ENCODE measurements around the gene COQ10B. TPM values are rescaled to one million over a fixed set of nuclear protein-coding genes. Genes with fewer than 3 reads are reported as not detected.
A peak's percentile ranks its signal among the peaks of the same experiment; 100 is the strongest.

COQ10B gene
- total RNA-seq, 4 donors from 2014 or later, result 7.4 to 21.5 (median 13.7) TPM

DNA sequence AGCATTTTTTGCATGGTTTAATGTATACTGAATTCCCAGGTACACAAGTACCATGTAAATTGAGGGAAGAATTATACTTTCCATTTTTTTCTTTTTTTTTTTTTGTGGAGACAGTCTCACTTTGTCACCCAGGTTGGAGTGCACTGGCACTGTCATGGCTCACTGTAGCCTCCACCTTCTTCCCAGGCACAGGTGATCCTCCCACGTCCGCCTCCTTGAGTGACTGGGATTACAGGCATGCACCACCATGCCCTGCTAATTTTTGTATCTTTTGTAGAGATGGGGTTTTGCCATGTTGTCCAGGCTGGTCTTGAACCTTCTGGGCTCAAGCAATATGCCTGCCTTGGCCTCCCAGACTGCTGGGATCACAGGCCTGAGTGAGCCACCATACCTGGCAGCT, 50.6 kb downstream of the COQ10B start:
- in situ Hi-C loops (cut with MboI; ENCODE audit: low sequenced_read_pairs in 4 of 4) (loop anchor here in 1 of 4 donors (10.0 kb wide), 1 partner anchor 49 kb away; the partner anchor contains the start of gene COQ10B), intact Hi-C loops (cut with DNase I; ENCODE audit: low total_unique reads) (no loop called here)
- H3K27me3 ChIP-seq, result no peaks in the 10 kb centered on the region
- no peak for DNase-seq
- ATAC-seq, result no peak
- H3K36me3 ChIP-seq, result peaks cover 0 to 27% of the 10 kb centered on the region in 2 donors
- peak overlapping the region in 2 of 4 donors; percentile 13 to 49 for H3K27ac ChIP-seq
- peaks cover 16 to 22% of the 10 kb centered on the region in 2 donors for H3K4me1 ChIP-seq
- TF ChIP-seq, protein P1, sequence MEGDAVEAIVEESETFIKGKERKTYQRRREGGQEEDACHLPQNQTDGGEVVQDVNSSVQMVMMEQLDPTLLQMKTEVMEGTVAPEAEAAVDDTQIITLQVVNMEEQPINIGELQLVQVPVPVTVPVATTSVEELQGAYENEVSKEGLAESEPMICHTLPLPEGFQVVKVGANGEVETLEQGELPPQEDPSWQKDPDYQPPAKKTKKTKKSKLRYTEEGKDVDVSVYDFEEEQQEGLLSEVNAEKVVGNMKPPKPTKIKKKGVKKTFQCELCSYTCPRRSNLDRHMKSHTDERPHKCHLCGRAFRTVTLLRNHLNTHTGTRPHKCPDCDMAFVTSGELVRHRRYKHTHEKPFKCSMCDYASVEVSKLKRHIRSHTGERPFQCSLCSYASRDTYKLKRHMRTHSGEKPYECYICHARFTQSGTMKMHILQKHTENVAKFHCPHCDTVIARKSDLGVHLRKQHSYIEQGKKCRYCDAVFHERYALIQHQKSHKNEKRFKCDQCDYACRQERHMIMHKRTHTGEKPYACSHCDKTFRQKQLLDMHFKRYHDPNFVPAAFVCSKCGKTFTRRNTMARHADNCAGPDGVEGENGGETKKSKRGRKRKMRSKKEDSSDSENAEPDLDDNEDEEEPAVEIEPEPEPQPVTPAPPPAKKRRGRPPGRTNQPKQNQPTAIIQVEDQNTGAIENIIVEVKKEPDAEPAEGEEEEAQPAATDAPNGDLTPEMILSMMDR (IDR thresholded peaks at IDR 0.05 in 4 of 5, conservative IDR thresholded peaks at IDR 0.05 in 1 of 5), result no peak
- no peak for TF ChIP-seq POLR2A (IDR thresholded peaks at IDR 0.05)
- no peak overlapping the region for H3K4me3 ChIP-seq
- H3K9me3 ChIP-seq, result no peaks in the 10 kb centered on the region

DNA sequence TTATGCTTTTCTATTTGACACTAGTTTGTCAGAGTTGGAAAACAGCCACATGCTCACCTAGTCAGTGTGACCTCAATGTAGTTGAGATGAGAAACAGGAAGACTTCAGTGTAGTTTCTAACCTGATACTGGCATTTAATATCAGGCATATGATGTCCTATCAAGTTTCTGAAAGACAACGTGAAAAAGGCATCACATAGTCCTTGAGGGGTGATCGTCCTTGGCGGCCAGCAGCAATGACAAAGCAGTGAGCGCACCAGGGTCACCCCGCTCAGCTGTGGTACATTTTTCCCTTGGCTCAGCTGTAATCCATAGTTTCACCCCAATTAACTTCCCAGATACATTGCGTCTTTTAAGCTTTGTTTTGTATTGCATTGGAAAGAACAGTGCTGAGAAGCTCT, 51.2 kb downstream of the COQ10B start:
- TF ChIP-seq, protein P1 (IDR thresholded peaks at IDR 0.05 in 4 of 5, conservative IDR thresholded peaks at IDR 0.05 in 1 of 5), result no peak
- no peak for TF ChIP-seq POLR2A (IDR thresholded peaks at IDR 0.05)
- ATAC-seq (no peak), DNase-seq (no peak)
- intact Hi-C loops (cut with DNase I; ENCODE audit: low total_unique reads) (no loop called here), in situ Hi-C loops (cut with MboI; ENCODE audit: low sequenced_read_pairs in 4 of 4) (loop anchor here in 1 of 4 donors (10.0 kb wide), 1 partner anchor 50 kb away; the partner anchor contains the start of gene COQ10B)
- H3K9me3 ChIP-seq, result no peaks in the 10 kb centered on the region
- H3K27me3 ChIP-seq, result no peaks in the 10 kb centered on the region
- peaks cover 16 to 22% of the 10 kb centered on the region in 2 donors for H3K4me1 ChIP-seq
- peak overlapping the region in 2 of 4 donors; percentile 15 to 49 for H3K27ac ChIP-seq
- peaks cover 0 to 27% of the 10 kb centered on the region in 2 donors for H3K36me3 ChIP-seq
- H3K4me3 ChIP-seq, result no peak overlapping the region

DNA sequence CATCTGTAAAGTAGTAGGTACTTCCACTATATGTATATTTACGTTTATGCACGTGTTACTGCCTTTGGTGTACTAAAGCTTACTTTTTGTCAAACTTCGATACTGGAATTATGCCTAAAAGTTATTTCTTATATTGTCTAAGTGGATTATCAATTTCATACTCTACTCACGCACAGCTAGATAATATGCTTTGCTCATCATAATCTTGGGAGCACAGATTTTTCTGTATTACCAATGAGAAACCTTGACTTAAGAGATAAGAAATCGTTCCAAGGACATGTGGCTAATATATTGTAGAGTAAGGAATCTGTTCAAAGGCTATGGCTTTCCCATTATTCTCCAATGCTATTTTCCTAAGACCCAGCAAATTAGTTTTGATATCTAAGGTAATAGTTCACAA, 53.3 kb downstream of the COQ10B start:
- TF ChIP-seq POLR2A (IDR thresholded peaks at IDR 0.05), result no peak
- TF ChIP-seq, protein P1 (IDR thresholded peaks at IDR 0.05 in 4 of 5, conservative IDR thresholded peaks at IDR 0.05 in 1 of 5), result no peak

DNA sequence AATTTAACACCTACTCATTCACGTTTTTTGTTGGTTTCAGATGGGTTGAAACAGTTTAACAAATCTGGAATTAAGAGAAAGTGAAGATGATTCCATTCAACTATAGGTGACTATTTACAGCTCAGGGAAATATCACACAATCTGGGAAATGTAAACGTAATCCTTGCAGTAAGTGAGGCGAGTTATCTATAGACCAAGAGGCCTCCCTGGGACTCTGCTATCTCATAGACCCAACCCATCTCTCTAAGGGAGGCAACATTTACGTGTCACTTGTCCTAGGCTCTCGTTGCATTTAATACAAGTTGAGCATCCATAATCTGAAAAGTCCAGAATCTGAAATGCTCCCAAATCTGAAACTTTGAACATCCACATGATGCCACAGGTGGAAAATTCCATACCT, 60.6 kb downstream of the COQ10B start:
- Histone ChIP-seq H3K4me1 (peaks cover 19 to 26% of the 10 kb centered on the region in 2 donors), H3K4me3 (no peak overlapping the region), H3K27me3 (no peaks in the 10 kb centered on the region), H3K9me3 (no peaks in the 10 kb centered on the region), H3K36me3 (no peaks in the 10 kb centered on the region), H3K27ac (peak overlapping the region; percentile 93 to 100 (median 95))
- no peak for DNase-seq
- TF ChIP-seq, protein P1 (IDR thresholded peaks at IDR 0.05 in 4 of 5, conservative IDR thresholded peaks at IDR 0.05 in 1 of 5), result no peak
- no peak for TF ChIP-seq POLR2A (IDR thresholded peaks at IDR 0.05)
- ATAC-seq, result no peak
- intact Hi-C loops (cut with DNase I; ENCODE audit: low total_unique reads), result loop anchor here (2.0 kb wide), 1 partner anchor 79 kb away; the partner anchor contains the start of gene SF3B1
- in situ Hi-C loops (cut with MboI; ENCODE audit: low sequenced_read_pairs in 4 of 4), result loop anchor here in 1 of 4 donors (10.0 kb wide), 2 partner anchors 79 to 191 kb away; partner anchors contain the start of genes MARS2 and SF3B1

More for the DNA sequence above, 53.3 kb downstream of the COQ10B start:
- H3K27ac ChIP-seq, result no peak overlapping the region
- peaks cover 8 to 15% of the 10 kb centered on the region in 2 donors for H3K4me1 ChIP-seq
- no peak overlapping the region for H3K4me3 ChIP-seq
- intact Hi-C loops (cut with DNase I; ENCODE audit: low total_unique reads), result no loop called here
- no peak for DNase-seq
- in situ Hi-C loops (cut with MboI; ENCODE audit: low sequenced_read_pairs in 4 of 4), result loop anchor here in 1 of 4 donors (10.0 kb wide), 1 partner anchor 52 kb away; the partner anchor contains the start of gene COQ10B
- no peaks in the 10 kb centered on the region for H3K9me3 ChIP-seq
- H3K27me3 ChIP-seq, result no peaks in the 10 kb centered on the region
- H3K36me3 ChIP-seq, result peaks cover 0 to 26% of the 10 kb centered on the region in 2 donors
- no peak for ATAC-seq
